Peyer's patch (tissue), 4 donors: Measurements from ENCODE around the gene ZBTB20. TPM values are rescaled to one million over a fixed set of nuclear protein-coding genes. Genes with fewer than 3 reads are reported as not detected.

Experiments
- DNase-seq, 3 donors: peaks; one replicate each; pipeline ENCODE4 v3.0.0-alpha.2; 2017 to 2019
- H3K27ac ChIP-seq, 4 donors: fragments of 200-600 bp; sonication (generic); one replicate each; pipeline ENCODE4 v1.5.1; 2016 to 2019
- H3K27me3 ChIP-seq, 2 donors: fragments of 200-600 bp; sonication (generic); one replicate each; pipeline ENCODE4 v1.5.1; 2019
- H3K36me3 ChIP-seq, 3 donors: fragments of 200-600 bp; sonication (generic); one replicate each; pipeline ENCODE4 v1.5.1; 2016 to 2019
- H3K4me1 ChIP-seq, 4 donors: fragments of 200-600 bp; sonication (generic); one replicate each; pipeline ENCODE4 v1.5.1; 2016 to 2019
- H3K4me3 ChIP-seq, 4 donors: fragments of 200-600 bp; sonication (generic); 1 replicate in 3 of 4; 2 replicates in 1 of 4; pipeline ENCODE4 v1.5.1; 2016 to 2019; ENCODE audit warnings: mild to moderate bottlenecking in 1 of 4
- H3K9me3 ChIP-seq, 4 donors: fragments of 200-600 bp; sonication (generic); one replicate each; pipeline ENCODE4 v1.5.1; 2016 to 2019; ENCODE audit warnings: mild to moderate bottlenecking in 1 of 4
- CTCF ChIP-seq, 6 experiments: fragments of 450-650 bp in 4 of 6; fragments of 200-600 bp in 2 of 6; sonication (generic) in 1 of 6; IDR thresholded peaks; one replicate each; pipeline ENCODE4 v1.5.1; 2017 to 2019; ENCODE audit warnings: antibody characterized with exemption in 6 of 6, mild to moderate bottlenecking in 3 of 6, moderate library complexity in 1 of 6
- POLR2A ChIP-seq, 2 donors: fragments of 450-650 bp; IDR thresholded peaks; one replicate each; pipeline ENCODE4 v1.5.1; 2017; ENCODE audit warnings: antibody characterized with exemption in 2 of 2, mild to moderate bottlenecking in 2 of 2, moderate library complexity in 2 of 2
- total RNA-seq, 4 donors: library from RNA; depleted of rRNA; stranded (reverse); fragments of >200 nt; gene quantifications; one replicate each; pipeline ENCODE4 v1.1.0, GENCODE V29; 2016

The ZBTB20 gene
- total RNA-seq, 4 donors from 2014 or later: 19.6 to 135 (median 57.2) TPM

GRCh38 chr3:115161866-115162265 lies 14.8 kb upstream of the ZBTB20 start:
- DNase-seq: no peak
- H3K9me3 ChIP-seq: no peaks in the 10 kb centered on the region
- TF ChIP-seq CTCF (IDR thresholded peaks at IDR 0.05): no peak
- no peak for TF ChIP-seq POLR2A (IDR thresholded peaks at IDR 0.05)
- H3K4me1 ChIP-seq: peaks cover 0 to 3% (median 0%) of the 10 kb centered on the region in 4 donors
- no peak overlapping the region for H3K27ac ChIP-seq
- H3K27me3 ChIP-seq: no peaks in the 10 kb centered on the region
- no peak overlapping the region for H3K4me3 ChIP-seq
- no peaks in the 10 kb centered on the region for H3K36me3 ChIP-seq

GRCh38 chr3:115161168-115161834 lies 14.2 kb upstream of the ZBTB20 start:
- H3K27ac ChIP-seq: no peak overlapping the region
- H3K4me1 ChIP-seq: peaks cover 0 to 3% (median 0%) of the 10 kb centered on the region in 4 donors
- no peaks in the 10 kb centered on the region for H3K27me3 ChIP-seq
- DNase-seq: no peak
- H3K36me3 ChIP-seq: no peaks in the 10 kb centered on the region
- H3K9me3 ChIP-seq: no peaks in the 10 kb centered on the region
- H3K4me3 ChIP-seq: no peak overlapping the region
- TF ChIP-seq POLR2A (IDR thresholded peaks at IDR 0.05): no peak
- no peak for TF ChIP-seq CTCF (IDR thresholded peaks at IDR 0.05)

GRCh38 chr3:115160295-115160694 lies 13.2 kb upstream of the ZBTB20 start:
- Histone ChIP-seq H3K27me3 (no peaks in the 10 kb centered on the region), H3K9me3 (no peaks in the 10 kb centered on the region), H3K36me3 (no peaks in the 10 kb centered on the region), H3K4me1 (no peaks in the 10 kb centered on the region), H3K27ac (no peak overlapping the region), H3K4me3 (no peak overlapping the region)
- DNase-seq: no peak
- TF ChIP-seq CTCF (IDR thresholded peaks at IDR 0.05): no peak

- Histone ChIP-seq H3K4me1 (no peaks in the 10 kb centered on the region), H3K9me3 (no peaks in the 10 kb centered on the region), H3K27ac (no peak overlapping the region), H3K36me3 (no peaks in the 10 kb centered on the region), H3K4me3 (no peak overlapping the region), H3K27me3 (no peaks in the 10 kb centered on the region)
- TF ChIP-seq POLR2A (IDR thresholded peaks at IDR 0.05) (no peak), CTCF (IDR thresholded peaks at IDR 0.05) (no peak)
- DNase-seq: no peak
Measured at GRCh38 chr3:115156046-115156654, 9.1 kb upstream of the ZBTB20 start.

- no peak for TF ChIP-seq POLR2A (IDR thresholded peaks at IDR 0.05)
- no peak for TF ChIP-seq CTCF (IDR thresholded peaks at IDR 0.05)
- Histone ChIP-seq H3K27ac (no peak overlapping the region), H3K4me1 (no peaks in the 10 kb centered on the region)
Measured at GRCh38 chr3:115154611-115155010, 7.5 kb upstream of the ZBTB20 start.

More at GRCh38 chr3:115154611-115155010, 7.5 kb upstream of the ZBTB20 start:
- DNase-seq: no peak
- no peaks in the 10 kb centered on the region for H3K27me3 ChIP-seq
- no peak overlapping the region for H3K4me3 ChIP-seq
- no peaks in the 10 kb centered on the region for H3K9me3 ChIP-seq
- no peaks in the 10 kb centered on the region for H3K36me3 ChIP-seq
